Neural crest cell (in vitro differentiated cells): Measurements from ENCODE around the gene PTPN2. TPM values are rescaled to one million over a fixed set of nuclear protein-coding genes. Genes with fewer than 3 reads are reported as not detected.

Experiments
- DNase-seq: peaks from one replicate; pipeline ENCODE4 v3.0.0; 2021; ENCODE audit warnings: low read depth, mixed read lengths, low spot score
- H3K27ac Mint-ChIP-seq: one replicate; pipeline ENCODE4 v1.8.0; 2021; ENCODE audit warnings: mild to moderate bottlenecking, mixed read lengths; ENCODE audit not compliant: unreplicated experiment
- H3K27me3 Mint-ChIP-seq: 2 replicates; pipeline ENCODE4 v1.8.0; 2021; ENCODE audit warnings: low read depth, mild to moderate bottlenecking, mixed read lengths
- H3K36me3 Mint-ChIP-seq: 2 replicates; pipeline ENCODE4 v1.8.0; 2021; ENCODE audit warnings: low read depth, mild to moderate bottlenecking, mixed read lengths
- H3K4me1 Mint-ChIP-seq: 2 replicates; pipeline ENCODE4 v1.8.0; 2021; ENCODE audit warnings: mixed read lengths
- H3K4me3 Mint-ChIP-seq: one replicate; pipeline ENCODE4 v1.8.0; 2021; ENCODE audit warnings: mild to moderate bottlenecking, mixed read lengths
- H3K9me3 Mint-ChIP-seq: 2 replicates; pipeline ENCODE4 v1.8.0; 2021; ENCODE audit warnings: mixed read lengths
- total RNA-seq: library from RNA; stranded (reverse); gene quantifications from 2 replicates; pipeline ENCODE4 v1.2.1, GENCODE V29; 2021
- TF ChIP-seq, protein P1 (sequence below): fragments of 200-600 bp; sonication (generic); conservative IDR thresholded peaks from 2 replicates; pipeline ENCODE4 v1.5.0; 2021; ENCODE audit warnings: antibody characterized with exemption, mild to moderate bottlenecking

PTPN2 gene
- total RNA-seq, 1 donor from 2014 or later, result 34.4 TPM

DNA sequence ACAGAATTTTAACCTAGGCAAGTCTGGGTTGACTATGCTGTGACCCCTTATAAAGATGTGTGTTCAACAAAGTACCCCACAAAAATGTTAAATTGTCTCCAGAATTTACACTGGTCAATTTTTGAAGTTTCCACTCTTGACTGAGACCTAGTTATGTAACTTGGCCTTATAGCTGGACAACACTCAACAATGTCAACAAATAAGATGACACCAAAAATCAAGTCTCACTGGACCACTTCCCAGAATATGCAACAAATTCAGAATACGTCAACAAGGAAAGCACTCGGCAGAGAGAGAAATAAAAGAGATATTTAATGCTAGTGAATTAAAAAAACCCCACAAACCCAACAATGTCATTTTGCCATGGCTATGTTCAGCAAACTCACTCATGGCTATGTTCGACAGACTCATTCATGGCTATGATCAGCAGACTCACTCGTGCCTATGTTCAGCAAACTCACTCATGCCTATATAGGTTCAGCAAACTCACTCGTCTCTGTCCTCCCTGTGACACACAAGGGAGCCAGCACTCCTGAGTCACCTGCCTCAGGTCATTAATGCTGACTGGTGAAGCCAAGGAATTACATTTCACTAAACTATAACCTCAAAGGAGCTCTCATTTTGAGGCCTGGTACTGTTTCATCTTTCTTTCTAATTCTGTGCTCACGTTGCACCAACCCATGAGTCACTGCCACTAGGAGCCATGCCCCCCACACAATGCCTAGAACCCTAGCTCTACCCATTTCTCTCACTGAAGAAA is 72.7 kb downstream of the PTPN2 start:
- Mint-ChIP-seq H3K36me3 (peaks cover 23% of the 10 kb centered on the region), H3K27ac (no peak overlapping the region), H3K4me1 (no peaks in the 10 kb centered on the region), H3K27me3 (no peaks in the 10 kb centered on the region), H3K4me3 (no peak overlapping the region), H3K9me3 (peaks cover 3% of the 10 kb centered on the region)
- DNase-seq, result no peak
- TF ChIP-seq, protein P1, sequence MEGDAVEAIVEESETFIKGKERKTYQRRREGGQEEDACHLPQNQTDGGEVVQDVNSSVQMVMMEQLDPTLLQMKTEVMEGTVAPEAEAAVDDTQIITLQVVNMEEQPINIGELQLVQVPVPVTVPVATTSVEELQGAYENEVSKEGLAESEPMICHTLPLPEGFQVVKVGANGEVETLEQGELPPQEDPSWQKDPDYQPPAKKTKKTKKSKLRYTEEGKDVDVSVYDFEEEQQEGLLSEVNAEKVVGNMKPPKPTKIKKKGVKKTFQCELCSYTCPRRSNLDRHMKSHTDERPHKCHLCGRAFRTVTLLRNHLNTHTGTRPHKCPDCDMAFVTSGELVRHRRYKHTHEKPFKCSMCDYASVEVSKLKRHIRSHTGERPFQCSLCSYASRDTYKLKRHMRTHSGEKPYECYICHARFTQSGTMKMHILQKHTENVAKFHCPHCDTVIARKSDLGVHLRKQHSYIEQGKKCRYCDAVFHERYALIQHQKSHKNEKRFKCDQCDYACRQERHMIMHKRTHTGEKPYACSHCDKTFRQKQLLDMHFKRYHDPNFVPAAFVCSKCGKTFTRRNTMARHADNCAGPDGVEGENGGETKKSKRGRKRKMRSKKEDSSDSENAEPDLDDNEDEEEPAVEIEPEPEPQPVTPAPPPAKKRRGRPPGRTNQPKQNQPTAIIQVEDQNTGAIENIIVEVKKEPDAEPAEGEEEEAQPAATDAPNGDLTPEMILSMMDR, result no peak

DNA sequence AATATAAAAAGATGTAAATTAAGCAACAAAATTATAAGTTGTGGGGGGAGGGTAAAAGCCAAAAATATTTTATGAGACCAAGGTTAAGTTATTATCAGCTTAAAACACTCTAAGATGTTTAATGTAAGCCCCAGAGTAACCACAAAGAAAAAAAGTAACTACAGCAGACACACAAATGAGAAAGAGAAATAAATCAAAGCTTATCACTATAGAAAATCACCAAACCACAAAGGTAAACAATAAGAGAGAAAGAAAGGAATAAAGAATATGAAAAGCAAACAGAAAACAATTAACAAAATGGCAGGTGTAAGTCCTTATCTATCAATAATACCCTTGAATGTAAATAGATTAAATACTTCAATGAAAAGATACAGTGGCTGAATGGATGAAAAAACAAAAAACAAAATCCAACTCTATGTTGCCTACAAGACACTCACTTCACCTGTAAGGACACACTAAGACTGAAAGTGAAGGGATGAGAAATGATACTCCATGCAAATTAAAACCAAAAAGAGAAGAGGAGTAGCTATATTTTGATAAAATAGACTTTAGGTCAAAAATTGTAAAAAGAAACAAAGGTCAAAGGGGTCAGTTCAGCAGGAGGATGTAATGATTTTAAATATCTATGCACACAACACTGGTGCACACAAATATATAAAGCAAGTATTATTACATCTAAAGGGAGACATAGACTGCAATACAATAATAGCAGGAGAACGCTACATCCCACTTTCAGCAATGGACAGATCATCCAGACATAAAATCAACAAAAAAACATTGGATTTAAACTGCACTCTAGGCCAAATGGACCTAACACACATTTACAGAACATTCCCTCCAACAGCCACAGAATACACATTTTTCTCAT is 80.7 kb downstream of the PTPN2 start:
- Mint-ChIP-seq H3K36me3 (peaks cover 30% of the 10 kb centered on the region), H3K27ac (no peak overlapping the region), H3K4me3 (no peak overlapping the region), H3K4me1 (no peaks in the 10 kb centered on the region), H3K27me3 (no peaks in the 10 kb centered on the region), H3K9me3 (peaks cover 8% of the 10 kb centered on the region)
- DNase-seq, result no peak
- TF ChIP-seq, protein P1, result no peak

DNA sequence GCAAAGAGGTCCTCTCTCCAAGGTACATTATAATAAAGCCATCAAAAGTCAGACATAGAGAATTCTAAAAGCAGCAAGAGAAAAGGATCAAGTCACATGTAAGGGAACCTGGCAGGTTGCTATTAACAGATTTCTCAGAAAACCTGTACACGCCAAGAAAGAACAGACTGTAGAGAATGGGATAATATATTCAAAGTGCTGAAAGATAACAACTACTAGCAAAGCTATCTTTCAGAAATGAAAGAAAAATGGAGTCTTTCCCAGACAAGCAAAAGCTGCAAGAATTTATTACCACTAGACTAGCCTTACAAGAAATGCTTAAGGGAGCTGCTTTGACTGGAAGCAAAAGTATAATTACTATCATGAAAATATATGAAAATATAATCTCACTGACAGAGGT is 81.5 kb downstream of the PTPN2 start:
- TF ChIP-seq, protein P1, result no peak
- Mint-ChIP-seq H3K9me3 (peaks cover 8% of the 10 kb centered on the region), H3K36me3 (peaks cover 31% of the 10 kb centered on the region), H3K27ac (no peak overlapping the region), H3K4me3 (no peak overlapping the region), H3K27me3 (no peaks in the 10 kb centered on the region), H3K4me1 (no peaks in the 10 kb centered on the region)
- no peak for DNase-seq

DNA sequence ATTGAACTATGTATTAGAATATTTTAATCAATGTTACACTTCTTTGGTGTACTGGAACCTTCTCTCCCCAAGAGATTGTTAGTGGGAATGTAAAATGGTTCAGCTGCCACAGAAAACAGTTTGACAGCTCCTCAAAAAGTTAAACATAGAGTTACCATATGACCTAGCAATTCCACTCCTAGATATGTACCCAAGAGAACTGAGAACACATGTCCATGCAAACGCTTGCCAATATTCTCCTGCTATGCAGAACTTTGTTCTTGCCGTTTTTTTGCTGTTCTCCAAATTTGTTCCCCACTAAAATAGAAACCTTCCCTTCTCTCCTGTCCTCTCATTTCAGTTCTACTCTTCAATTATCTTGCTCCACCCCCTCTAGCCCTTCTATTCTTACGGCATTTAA is 87.6 kb downstream of the PTPN2 start:
- Mint-ChIP-seq H3K4me3 (no peak overlapping the region), H3K9me3 (no peaks in the 10 kb centered on the region), H3K27ac (no peak overlapping the region), H3K36me3 (peaks cover 2% of the 10 kb centered on the region), H3K27me3 (no peaks in the 10 kb centered on the region), H3K4me1 (no peaks in the 10 kb centered on the region)
- TF ChIP-seq, protein P1, result no peak
- no peak for DNase-seq

DNA sequence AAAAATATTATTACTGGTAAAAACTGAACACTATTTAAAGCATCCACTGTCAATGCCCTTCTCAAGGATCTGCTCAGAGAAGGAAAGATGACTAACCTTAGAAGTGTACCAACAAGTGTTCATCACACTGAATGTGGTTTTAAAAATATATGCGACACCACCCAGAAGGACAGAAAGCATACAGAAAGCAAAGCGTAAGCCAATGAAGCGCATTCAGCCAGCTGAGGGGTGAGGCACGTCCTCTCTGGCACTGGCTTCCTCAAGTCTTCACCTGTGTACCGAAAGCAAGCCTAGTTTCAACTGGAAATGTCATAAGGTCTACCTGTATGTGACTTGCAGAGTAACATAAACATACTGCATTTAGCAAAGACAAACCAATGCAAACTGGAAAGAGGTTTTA is 92.4 kb downstream of the PTPN2 start:
- DNase-seq, result no peak
- Mint-ChIP-seq H3K4me1 (no peaks in the 10 kb centered on the region), H3K27me3 (no peaks in the 10 kb centered on the region), H3K9me3 (no peaks in the 10 kb centered on the region), H3K4me3 (no peak overlapping the region), H3K27ac (no peak overlapping the region), H3K36me3 (no peaks in the 10 kb centered on the region)
- TF ChIP-seq, protein P1, result no peak
